HepG2 (cell line): ENCODE results near the gene TEDC1. TPM values are rescaled to one million over a fixed set of nuclear protein-coding genes. Genes with fewer than 3 reads are reported as not detected.

Experiments
- CENPT ChIP-seq: sonication (generic); formaldehyde crosslinking; IDR thresholded peaks from 2 replicates; pipeline ENCODE4 v1.8.0; 2022; ENCODE audit warnings: low read depth, mild to moderate bottlenecking, moderate library complexity, missing genetic modification reagents
- DPF2 ChIP-seq: sonication (generic); formaldehyde crosslinking; IDR thresholded peaks from 2 replicates; pipeline ENCODE4 v1.4.0; 2020; ENCODE audit warnings: mild to moderate bottlenecking, low read depth, missing genetic modification reagents, borderline replicate concordance
- DZIP1 ChIP-seq: sonication (generic); formaldehyde crosslinking; IDR thresholded peaks from 2 replicates; pipeline ENCODE4 v1.5.0; 2020; ENCODE audit warnings: mild to moderate bottlenecking, missing genetic modification reagents
- FOXK2 ChIP-seq: fragments of 450-650 bp; IDR thresholded peaks from 2 replicates; pipeline ENCODE4 v1.6.1; 2016
- HNF4G ChIP-seq, 2 experiments: sonication (generic) in 1 of 2; formaldehyde crosslinking in 1 of 2; IDR thresholded peaks; 2 replicates each; pipeline versions ENCODE4 v1.4.0 to v1.6.1; 2011 to 2020; ENCODE audit warnings: borderline replicate concordance in 2 of 2, low read depth in 2 of 2, mild to moderate bottlenecking in 2 of 2, low read length in 1 of 2, missing genetic modification reagents in 1 of 2, moderate library complexity in 1 of 2
- JDP2 ChIP-seq: sonication (generic); formaldehyde crosslinking; IDR thresholded peaks from 2 replicates; pipeline ENCODE4 v1.8.1; 2022; ENCODE audit warnings: missing genetic modification reagents, borderline replicate concordance
- KAT2B ChIP-seq: fragments of 150-350 bp; IDR thresholded peaks from 2 replicates; pipeline ENCODE4 v1.6.1; 2014; ENCODE audit warnings: low read depth, low read length, borderline replicate concordance
- NPAS2 ChIP-seq: sonication (generic); formaldehyde crosslinking; IDR thresholded peaks from 2 replicates; pipeline ENCODE4 v1.8.0; 2022; ENCODE audit warnings: mild to moderate bottlenecking, missing genetic modification reagents, borderline replicate concordance
- POGZ ChIP-seq: sonication (generic); formaldehyde crosslinking; IDR thresholded peaks from 2 replicates; pipeline ENCODE4 v1.4.0; 2020; ENCODE audit warnings: mild to moderate bottlenecking, missing genetic modification reagents
- RNF2 ChIP-seq: fragments of 450-650 bp; conservative IDR thresholded peaks from 2 replicates; pipeline ENCODE4 v1.6.1; 2016; ENCODE audit warnings: low read depth
- TAF1 ChIP-seq: sonication (generic); formaldehyde crosslinking; IDR thresholded peaks from 2 replicates; pipeline ENCODE4 v1.4.0; 2020; ENCODE audit warnings: missing genetic modification reagents
- TP53 ChIP-seq: sonication (generic); formaldehyde crosslinking; conservative IDR thresholded peaks from 2 replicates; pipeline ENCODE4 v1.4.0; 2020; ENCODE audit warnings: missing genetic modification reagents
- ZFP37 ChIP-seq: sonication (generic); formaldehyde crosslinking; IDR thresholded peaks from 2 replicates; pipeline ENCODE4 v1.4.0; 2020; ENCODE audit warnings: missing genetic modification reagents, borderline replicate concordance
- ZNF275 ChIP-seq: sonication (generic); formaldehyde crosslinking; IDR thresholded peaks from 2 replicates; pipeline ENCODE4 v1.8.0; 2022; ENCODE audit warnings: missing genetic modification reagents, mild to moderate bottlenecking, inconsistent platforms, borderline replicate concordance
- ZNF552 ChIP-seq: sonication (generic); formaldehyde crosslinking; IDR thresholded peaks from 2 replicates; pipeline ENCODE4 v1.9.0; 2022; ENCODE audit warnings: missing genetic modification reagents, mild to moderate bottlenecking, borderline replicate concordance
- ZNF780A ChIP-seq: sonication (generic); formaldehyde crosslinking; IDR thresholded peaks from 2 replicates; pipeline ENCODE4 v1.8.0; 2022; ENCODE audit warnings: mild to moderate bottlenecking, missing genetic modification reagents, moderate library complexity
- ZNF816 ChIP-seq: sonication (generic); formaldehyde crosslinking; IDR thresholded peaks from 2 replicates; pipeline ENCODE4 v1.8.0; 2022; ENCODE audit warnings: missing genetic modification reagents, mild to moderate bottlenecking, borderline replicate concordance
- polyA plus RNA-seq, 8 experiments: library from polyadenylated mRNA; depleted of rRNA in 3 of 8; stranded (reverse) in 7 of 8; unstranded in 1 of 8; fragments of >200 nt; fragmentation: Illumina TruSeq in 4 of 8; extraction: Trizol in 4 of 8; gene quantifications; 2 replicates each; pipeline versions ENCODE4 v1.2.1 to v1.2.3, GENCODE V29; 2011 to 2016; ENCODE audit warnings: low read depth in 4 of 8, missing spikeins in 1 of 8, mixed read lengths in 1 of 8; ENCODE audit not compliant: insufficient read depth in 1 of 8
- total RNA-seq, 5 experiments: library from RNA; depleted of rRNA; stranded (reverse); fragments of >200 nt; fragmentation: Illumina TruSeq; extraction: Trizol; gene quantifications; 2 replicates each; pipeline ENCODE4 v1.2.3, GENCODE V29; 2016; ENCODE audit warnings: low read depth in 1 of 5
- TF ChIP-seq, protein P1 (sequence below), 2 experiments: IDR thresholded peaks; 2 replicates each; pipeline ENCODE4 v1.6.1; 2011 to 2012; ENCODE audit warnings: low read length in 2 of 2, borderline replicate concordance in 1 of 2, low read depth in 1 of 2, mild to moderate bottlenecking in 1 of 2, moderate library complexity in 1 of 2
- TF ChIP-seq, protein P2 (sequence below): sonication (generic); formaldehyde crosslinking; IDR thresholded peaks from 2 replicates; pipeline ENCODE4 v1.8.0; 2022; ENCODE audit warnings: mild to moderate bottlenecking, missing genetic modification reagents

TEDC1 gene
- total and polyA plus RNA-seq, 2 of the 13 experiments (the other 11 are each of a cell fraction or from before 2014, with no cell fraction given) = 5.7 to 27.4 TPM

DNA sequence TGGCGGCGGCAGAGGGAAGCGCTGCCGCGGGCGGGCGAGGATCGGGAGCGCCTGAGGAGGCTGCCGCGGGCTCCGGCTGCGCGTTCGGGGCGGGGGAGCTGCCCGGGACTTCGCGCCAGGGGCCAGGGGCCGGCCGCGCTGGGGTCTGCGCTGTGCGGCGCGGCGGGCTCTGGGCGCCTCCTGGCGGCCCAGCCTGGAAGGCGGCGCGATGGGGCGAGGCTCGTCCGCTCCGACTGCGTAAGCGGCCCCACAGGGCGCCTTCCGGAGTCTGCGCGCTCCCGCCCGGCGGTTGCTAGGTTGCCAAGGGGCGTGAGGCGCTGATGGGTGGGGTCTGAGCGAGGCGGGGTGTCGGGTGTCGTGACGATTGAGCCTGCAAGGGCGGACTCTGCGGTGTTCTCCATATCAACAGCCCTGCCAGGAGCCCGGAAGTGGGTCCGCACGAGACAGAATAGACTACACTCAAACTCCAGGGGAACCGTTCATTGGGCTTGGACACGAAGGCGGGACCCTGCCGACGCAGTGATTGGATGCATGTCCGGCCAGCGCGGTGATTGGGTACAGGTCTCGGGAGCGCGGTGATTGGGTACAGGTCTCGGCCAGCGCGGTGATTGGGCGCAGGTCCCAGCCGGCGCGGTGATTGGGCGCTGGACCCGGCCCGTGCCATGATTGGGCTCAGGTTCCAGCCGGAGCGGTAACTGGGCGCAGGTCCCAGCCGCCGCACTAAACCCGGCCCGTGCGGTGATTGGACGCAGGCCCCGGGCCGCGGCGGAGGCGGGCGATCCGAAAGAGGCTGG is at the start of gene TEDC1 (continued):
- peak; percentile 52; the same call in 1 of the 2 replicates for TF ChIP-seq HNF4G (IDR thresholded peaks at IDR 0.05; ENCODE audit: borderline replicate concordance, low read depth, low read length)
- 0 out of 2 replicates have a peak, but pooled peaks have one; percentile 7 for TF ChIP-seq HNF4G (CRISPR knock-in tag; IDR thresholded peaks at IDR 0.05; ENCODE audit: borderline replicate concordance, low read depth)
- TF ChIP-seq KAT2B = no peak
- no peak for TF ChIP-seq ZNF275 (CRISPR knock-in tag)
- no peak for TF ChIP-seq DZIP1
- TF ChIP-seq ZNF816 (CRISPR knock-in tag) = peak; percentile 72; the same call in 1 of the 2 replicates
- peak; percentile 83 for TF ChIP-seq RNF2
- no peak; the same call in 1 of the 2 replicates for TF ChIP-seq JDP2 (CRISPR knock-in tag)
- no peak for TF ChIP-seq ZNF780A (CRISPR knock-in tag)
- peak; percentile 95 for TF ChIP-seq FOXK2
- TF ChIP-seq TAF1 (CRISPR knock-in tag) = peak; percentile 70; the same call in 1 of the 2 replicates
- no peak; the same call in 1 of the 2 replicates for TF ChIP-seq CENPT (CRISPR knock-in tag)
- TF ChIP-seq, protein P1, sequence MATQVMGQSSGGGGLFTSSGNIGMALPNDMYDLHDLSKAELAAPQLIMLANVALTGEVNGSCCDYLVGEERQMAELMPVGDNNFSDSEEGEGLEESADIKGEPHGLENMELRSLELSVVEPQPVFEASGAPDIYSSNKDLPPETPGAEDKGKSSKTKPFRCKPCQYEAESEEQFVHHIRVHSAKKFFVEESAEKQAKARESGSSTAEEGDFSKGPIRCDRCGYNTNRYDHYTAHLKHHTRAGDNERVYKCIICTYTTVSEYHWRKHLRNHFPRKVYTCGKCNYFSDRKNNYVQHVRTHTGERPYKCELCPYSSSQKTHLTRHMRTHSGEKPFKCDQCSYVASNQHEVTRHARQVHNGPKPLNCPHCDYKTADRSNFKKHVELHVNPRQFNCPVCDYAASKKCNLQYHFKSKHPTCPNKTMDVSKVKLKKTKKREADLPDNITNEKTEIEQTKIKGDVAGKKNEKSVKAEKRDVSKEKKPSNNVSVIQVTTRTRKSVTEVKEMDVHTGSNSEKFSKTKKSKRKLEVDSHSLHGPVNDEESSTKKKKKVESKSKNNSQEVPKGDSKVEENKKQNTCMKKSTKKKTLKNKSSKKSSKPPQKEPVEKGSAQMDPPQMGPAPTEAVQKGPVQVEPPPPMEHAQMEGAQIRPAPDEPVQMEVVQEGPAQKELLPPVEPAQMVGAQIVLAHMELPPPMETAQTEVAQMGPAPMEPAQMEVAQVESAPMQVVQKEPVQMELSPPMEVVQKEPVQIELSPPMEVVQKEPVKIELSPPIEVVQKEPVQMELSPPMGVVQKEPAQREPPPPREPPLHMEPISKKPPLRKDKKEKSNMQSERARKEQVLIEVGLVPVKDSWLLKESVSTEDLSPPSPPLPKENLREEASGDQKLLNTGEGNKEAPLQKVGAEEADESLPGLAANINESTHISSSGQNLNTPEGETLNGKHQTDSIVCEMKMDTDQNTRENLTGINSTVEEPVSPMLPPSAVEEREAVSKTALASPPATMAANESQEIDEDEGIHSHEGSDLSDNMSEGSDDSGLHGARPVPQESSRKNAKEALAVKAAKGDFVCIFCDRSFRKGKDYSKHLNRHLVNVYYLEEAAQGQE (IDR thresholded peaks at IDR 0.05; ENCODE audit: borderline replicate concordance in 1 of 2, low read depth in 1 of 2, low read length in 2 of 2) = no peak
- TF ChIP-seq ZNF552 (CRISPR knock-in tag) = no peak
- TF ChIP-seq ZFP37 = no peak
- TF ChIP-seq TP53 = no peak
- no peak for TF ChIP-seq DPF2 (CRISPR knock-in tag)
- TF ChIP-seq NPAS2 (CRISPR knock-in tag) = no peak
- no peak; the same call in 1 of the 2 replicates for TF ChIP-seq POGZ (CRISPR knock-in tag)
- TF ChIP-seq, protein P2, sequence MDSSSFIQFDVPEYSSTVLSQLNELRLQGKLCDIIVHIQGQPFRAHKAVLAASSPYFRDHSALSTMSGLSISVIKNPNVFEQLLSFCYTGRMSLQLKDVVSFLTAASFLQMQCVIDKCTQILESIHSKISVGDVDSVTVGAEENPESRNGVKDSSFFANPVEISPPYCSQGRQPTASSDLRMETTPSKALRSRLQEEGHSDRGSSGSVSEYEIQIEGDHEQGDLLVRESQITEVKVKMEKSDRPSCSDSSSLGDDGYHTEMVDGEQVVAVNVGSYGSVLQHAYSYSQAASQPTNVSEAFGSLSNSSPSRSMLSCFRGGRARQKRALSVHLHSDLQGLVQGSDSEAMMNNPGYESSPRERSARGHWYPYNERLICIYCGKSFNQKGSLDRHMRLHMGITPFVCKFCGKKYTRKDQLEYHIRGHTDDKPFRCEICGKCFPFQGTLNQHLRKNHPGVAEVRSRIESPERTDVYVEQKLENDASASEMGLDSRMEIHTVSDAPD (CRISPR knock-in tag) = peak; percentile 75
